ENCODE measurements around the gene MCC. TPM values are rescaled to one million over a fixed set of nuclear protein-coding genes. Genes with fewer than 3 reads are reported as not detected.

MCC gene
- total and polyA plus RNA-seq, 9 donors: 29.8 to 262 (median 108) TPM

DNA sequence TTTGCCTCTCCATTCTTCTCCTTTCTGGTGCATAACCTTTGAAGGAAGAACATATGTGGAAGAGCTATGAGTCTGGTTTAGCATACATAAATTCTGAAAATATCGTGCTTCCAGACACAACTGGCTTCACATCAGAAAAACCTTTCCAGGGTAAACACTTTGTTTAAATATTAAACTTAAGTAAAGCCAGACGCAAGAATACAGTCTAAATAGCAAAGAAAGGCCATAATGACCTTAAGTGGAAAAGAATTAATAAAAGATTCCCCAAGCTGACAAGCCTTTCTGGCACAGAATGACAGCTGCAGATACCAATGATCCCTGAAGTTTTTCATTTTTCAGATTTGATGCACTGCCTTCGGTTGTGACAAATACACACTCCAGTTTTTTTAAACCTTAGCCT lies 40.0 kb downstream of the MCC start:
- intact Hi-C loops (cut with DNase I): no loop called here
- no peak overlapping the region for H3K4me3 ChIP-seq

DNA sequence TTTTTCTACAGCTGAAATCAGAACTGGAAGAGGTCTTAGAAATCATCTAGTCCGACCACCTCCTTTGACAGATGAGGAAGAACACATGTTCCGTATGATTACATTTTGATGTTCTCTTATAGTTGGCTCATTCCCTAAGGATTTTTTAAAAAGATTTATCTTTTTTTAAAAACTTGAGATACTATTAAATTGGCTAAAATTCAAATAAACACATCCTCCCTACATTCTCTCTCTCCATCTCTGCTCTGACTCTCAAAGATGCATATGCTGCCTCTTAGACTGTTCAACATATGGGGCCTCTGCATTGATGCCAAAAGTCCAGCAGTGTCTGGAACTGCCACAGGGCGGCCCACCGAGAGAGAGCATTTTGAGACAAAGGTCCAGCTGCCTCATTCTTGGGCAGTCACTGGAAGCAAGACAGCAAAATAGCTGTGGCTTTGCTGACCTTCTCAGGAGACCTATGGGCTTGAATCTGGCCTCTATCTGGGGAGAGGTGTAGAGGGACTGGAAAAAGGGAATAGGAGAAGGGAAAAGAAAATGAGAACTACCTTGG lies 40.7 kb downstream of the MCC start:
- 18 to 25% (median 19%) methylated on average over 4 of the region's 4 CpGs for WGBS, 3 donors
- Histone ChIP-seq H3K27me3 (no peaks in the 10 kb centered on the region), H3K27ac (no peak overlapping the region), H3K9me3 (no peaks in the 10 kb centered on the region), H3K4me3 (no peak overlapping the region), H3K36me3 (no peaks in the 10 kb centered on the region), H3K4me1 (ENCODE audit: insufficient read depth) (no peaks in the 10 kb centered on the region)
- intact Hi-C loops (cut with DNase I): no loop called here
- DNase-seq: no peak
- TF ChIP-seq, protein P1, sequence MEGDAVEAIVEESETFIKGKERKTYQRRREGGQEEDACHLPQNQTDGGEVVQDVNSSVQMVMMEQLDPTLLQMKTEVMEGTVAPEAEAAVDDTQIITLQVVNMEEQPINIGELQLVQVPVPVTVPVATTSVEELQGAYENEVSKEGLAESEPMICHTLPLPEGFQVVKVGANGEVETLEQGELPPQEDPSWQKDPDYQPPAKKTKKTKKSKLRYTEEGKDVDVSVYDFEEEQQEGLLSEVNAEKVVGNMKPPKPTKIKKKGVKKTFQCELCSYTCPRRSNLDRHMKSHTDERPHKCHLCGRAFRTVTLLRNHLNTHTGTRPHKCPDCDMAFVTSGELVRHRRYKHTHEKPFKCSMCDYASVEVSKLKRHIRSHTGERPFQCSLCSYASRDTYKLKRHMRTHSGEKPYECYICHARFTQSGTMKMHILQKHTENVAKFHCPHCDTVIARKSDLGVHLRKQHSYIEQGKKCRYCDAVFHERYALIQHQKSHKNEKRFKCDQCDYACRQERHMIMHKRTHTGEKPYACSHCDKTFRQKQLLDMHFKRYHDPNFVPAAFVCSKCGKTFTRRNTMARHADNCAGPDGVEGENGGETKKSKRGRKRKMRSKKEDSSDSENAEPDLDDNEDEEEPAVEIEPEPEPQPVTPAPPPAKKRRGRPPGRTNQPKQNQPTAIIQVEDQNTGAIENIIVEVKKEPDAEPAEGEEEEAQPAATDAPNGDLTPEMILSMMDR (IDR thresholded peaks at IDR 0.05): no peak
- TF ChIP-seq EP300 (IDR thresholded peaks at IDR 0.05) (no peak), POLR2A (IDR thresholded peaks at IDR 0.05) (no peak)

More for the DNA sequence above, 40.0 kb downstream of the MCC start:
- TF ChIP-seq EP300 (IDR thresholded peaks at IDR 0.05): no peak
- TF ChIP-seq, protein P1 (IDR thresholded peaks at IDR 0.05): no peak
- TF ChIP-seq POLR2A (IDR thresholded peaks at IDR 0.05): no peak
- WGBS, 3 donors: 28 to 44% (median 38%) methylated on average over 3 of the region's 3 CpGs
- no peaks in the 10 kb centered on the region for H3K4me1 ChIP-seq (ENCODE audit: insufficient read depth)
- H3K36me3 ChIP-seq: no peaks in the 10 kb centered on the region
- H3K27ac ChIP-seq: no peak overlapping the region
- H3K27me3 ChIP-seq: no peaks in the 10 kb centered on the region
- no peak for DNase-seq
- H3K9me3 ChIP-seq: no peaks in the 10 kb centered on the region

DNA sequence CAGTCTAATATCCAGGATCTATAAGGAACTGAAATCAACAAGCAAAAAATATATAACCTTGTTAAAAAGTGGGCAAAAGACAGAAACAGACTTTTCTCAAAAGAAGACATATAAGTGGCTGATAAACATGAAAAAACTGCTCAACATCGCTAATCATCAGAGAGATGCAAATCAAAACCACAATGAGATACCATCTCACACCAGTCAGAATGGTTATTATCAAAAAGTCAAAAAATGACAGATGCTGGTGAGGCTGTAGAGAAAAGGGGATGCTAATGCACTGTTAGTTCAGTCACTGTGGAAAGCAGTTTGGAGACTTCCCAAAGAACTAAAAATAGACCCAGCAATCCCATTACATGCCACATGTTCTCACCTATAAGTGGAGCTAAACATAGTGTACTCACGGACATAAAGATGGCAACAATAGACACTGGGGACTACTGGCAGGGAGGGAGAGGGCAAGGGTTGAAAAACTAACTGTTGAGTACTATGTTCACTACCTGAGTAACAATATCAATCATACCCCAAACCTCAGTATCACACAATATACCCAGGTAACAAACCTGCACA lies 41.8 kb downstream of the MCC start:
- Histone ChIP-seq H3K4me1 (ENCODE audit: insufficient read depth) (no peaks in the 10 kb centered on the region), H3K36me3 (no peaks in the 10 kb centered on the region), H3K9me3 (no peaks in the 10 kb centered on the region), H3K27me3 (no peaks in the 10 kb centered on the region), H3K27ac (no peak overlapping the region), H3K4me3 (no peak overlapping the region)
- WGBS, 3 donors: 69 to 73% (median 72%) methylated on average over 2 of the region's 2 CpGs
- no peak for TF ChIP-seq POLR2A (IDR thresholded peaks at IDR 0.05)
- TF ChIP-seq, protein P1 (IDR thresholded peaks at IDR 0.05): no peak
- no peak for TF ChIP-seq EP300 (IDR thresholded peaks at IDR 0.05)
- DNase-seq: no peak
- intact Hi-C loops (cut with DNase I): no loop called here

DNA sequence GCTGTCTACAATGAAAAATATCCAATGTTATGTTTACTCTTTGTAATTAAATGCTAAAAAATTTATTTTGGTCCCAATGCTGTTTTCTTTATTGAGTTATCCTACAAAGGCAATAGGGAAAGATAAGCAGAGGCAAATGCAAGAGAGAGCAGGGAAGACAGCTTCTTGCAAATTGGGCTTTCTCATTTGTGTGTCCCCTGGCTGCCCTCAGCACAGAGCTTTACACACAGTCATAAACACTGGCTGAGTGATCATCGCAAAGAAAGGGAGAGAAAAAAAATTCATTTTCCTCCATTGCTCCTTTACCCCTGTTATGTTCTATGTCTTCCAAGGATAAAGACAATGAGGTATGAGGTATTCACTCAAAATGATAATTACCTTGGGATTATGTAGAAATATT lies 51.1 kb downstream of the MCC start:
- no peaks in the 10 kb centered on the region for H3K9me3 ChIP-seq
- WGBS, 3 donors: 33 to 44% (median 42%) methylated on average over 1 of the region's 1 CpG
- H3K36me3 ChIP-seq: no peaks in the 10 kb centered on the region
- no peak overlapping the region for H3K27ac ChIP-seq
- no peaks in the 10 kb centered on the region for H3K27me3 ChIP-seq
- intact Hi-C loops (cut with DNase I): no loop called here
- no peak for DNase-seq
- TF ChIP-seq, protein P1 (IDR thresholded peaks at IDR 0.05): no peak
- TF ChIP-seq EP300 (IDR thresholded peaks at IDR 0.05) (no peak), POLR2A (IDR thresholded peaks at IDR 0.05) (no peak)
- H3K4me3 ChIP-seq: no peak overlapping the region
- H3K4me1 ChIP-seq (ENCODE audit: insufficient read depth): no peaks in the 10 kb centered on the region

Data from ovary (tissue), 9 donors.